ENCODE measurements around the gene MRPL49. TPM values are rescaled to one million over a fixed set of nuclear protein-coding genes. Genes with fewer than 3 reads are reported as not detected.

MRPL49 gene
- total and polyA plus RNA-seq, 2 donors (not counting 3 experiments of a cell fraction or from before 2014, with no cell fraction given): 49.7 to 90.4 TPM

- Histone ChIP-seq H3K27me3 (ENCODE audit: control insufficient read depth in 2 of 2, insufficient read depth in 2 of 2, low read length in 2 of 2) (peaks cover 0 to 9% of the 10 kb centered on the region in 2 experiments), H3K9ac (replicated peaks; ENCODE audit: extremely low read depth, insufficient read depth, low read length) (no peak overlapping the region), H3K9me1 (replicated peaks; ENCODE audit: control insufficient read depth, extremely low read depth, insufficient read depth, low read length) (no peaks in the 10 kb centered on the region), H3K79me2 (ENCODE audit: control insufficient read depth, insufficient read depth, low read length) (peaks cover 14% of the 10 kb centered on the region), H3K27ac (ENCODE audit: insufficient read depth, low read depth, low read length) (no peak overlapping the region), H4K20me1 (replicated peaks; ENCODE audit: control insufficient read depth, extremely low read depth, insufficient read depth, low read length) (no peaks in the 10 kb centered on the region), H3K4me1 (ENCODE audit: control insufficient read depth, extremely low read depth, insufficient read depth, low read length) (peaks cover 12% of the 10 kb centered on the region), H3K36me3 (ENCODE audit: control insufficient read depth in 2 of 2, extremely low read depth in 1 of 2, insufficient read depth in 2 of 2, low read length in 2 of 2) (peaks cover 0 to 16% of the 10 kb centered on the region in 2 experiments), H3K9me3 (replicated peaks; ENCODE audit: control insufficient read depth, insufficient read depth, low read length) (no peaks in the 10 kb centered on the region), H3K4me2 (ENCODE audit: insufficient read depth, low read length) (peak overlapping the region; percentile 62), H3K4me3 (replicated peaks in 1 of 3; ENCODE audit: insufficient read depth in 1 of 3, low read depth in 1 of 3, low read length in 3 of 3) (peak overlapping the region in 2 of 3 experiments; percentile 51 to 62), H2AFZ (ENCODE audit: low read depth, low read length) (peak overlapping the region; percentile 42)
- no TSS peak for BruUV-seq (replicated peaks)
- dilution Hi-C loops (cut with MboI; ENCODE audit: extremely low pct_ligation_motif_present, low sequenced_read_pairs): no loop called here
- no peak for TF ChIP-seq JUN (IDR thresholded peaks at IDR 0.05; ENCODE audit: borderline replicate concordance, insufficient read depth, insufficient read length, low read depth)
- no peak for TF ChIP-seq FOS (IDR thresholded peaks at IDR 0.05; ENCODE audit: borderline replicate concordance, insufficient read depth, low read length)
- FAIRE-seq (peak; percentile 21), DNase-seq (ENCODE audit: low read depth, low spot score) (no peak)
- CTCF ChIA-PET: interaction anchor here (0.9 to 4.0 kb wide), 10 partner anchors 9 to 180 kb away, joined by 3 to 27 read pairs (median 4); partner anchors contain the start of genes CAPN1 and TM7SF2
- intact Hi-C loops (cut with micrococcal nuclease): loop anchor here (1.0 kb wide), 1 partner anchor 13 kb away; the partner anchor contains the start of genes FAU and MRPL49
- POLR2A ChIA-PET: interaction anchor here (0.9 to 1.4 kb wide), 2 partner anchors 14 to 18 kb away, joined by 3 to 7 read pairs; partner anchors contain the start of genes FAU, MRPL49 and ZNHIT2
Observed at GRCh38 chr11:65135633-65136145, 13.6 kb downstream of the MRPL49 start.

GRCh38 chr11:65136515-65137096, 14.5 kb downstream of the MRPL49 start:
- Histone ChIP-seq H3K27me3 (ENCODE audit: control insufficient read depth in 2 of 2, insufficient read depth in 2 of 2, low read length in 2 of 2) (peaks cover 3 to 18% of the 10 kb centered on the region in 2 experiments), H3K4me3 (replicated peaks in 1 of 3; ENCODE audit: insufficient read depth in 1 of 3, low read depth in 1 of 3, low read length in 3 of 3) (no peak overlapping the region), H3K36me3 (ENCODE audit: control insufficient read depth in 2 of 2, extremely low read depth in 1 of 2, insufficient read depth in 2 of 2, low read length in 2 of 2) (peaks cover 0 to 8% of the 10 kb centered on the region in 2 experiments), H2AFZ (ENCODE audit: low read depth, low read length) (no peak overlapping the region), H3K4me2 (ENCODE audit: insufficient read depth, low read length) (no peak overlapping the region), H3K4me1 (ENCODE audit: control insufficient read depth, extremely low read depth, insufficient read depth, low read length) (peaks cover 12% of the 10 kb centered on the region), H3K9me1 (replicated peaks; ENCODE audit: control insufficient read depth, extremely low read depth, insufficient read depth, low read length) (no peaks in the 10 kb centered on the region), H3K9ac (replicated peaks; ENCODE audit: extremely low read depth, insufficient read depth, low read length) (no peak overlapping the region), H4K20me1 (replicated peaks; ENCODE audit: control insufficient read depth, extremely low read depth, insufficient read depth, low read length) (no peaks in the 10 kb centered on the region), H3K27ac (ENCODE audit: insufficient read depth, low read depth, low read length) (no peak overlapping the region), H3K79me2 (ENCODE audit: control insufficient read depth, insufficient read depth, low read length) (peaks cover 14% of the 10 kb centered on the region), H3K9me3 (replicated peaks; ENCODE audit: control insufficient read depth, insufficient read depth, low read length) (no peaks in the 10 kb centered on the region)
- TF ChIP-seq EZH2 (IDR thresholded peaks at IDR 0.05; ENCODE audit: borderline replicate concordance, low read depth, low read length, severe bottlenecking): no peak
- no peak for TF ChIP-seq CTCF (IDR thresholded peaks at IDR 0.05; ENCODE audit: extremely low read depth in 1 of 2, insufficient read depth in 1 of 2, low read depth in 1 of 2, low read length in 2 of 2)
- no peak for TF ChIP-seq MAX (IDR thresholded peaks at IDR 0.05; ENCODE audit: insufficient read depth, insufficient read length)
- TF ChIP-seq POLR2A (IDR thresholded peaks at IDR 0.05; ENCODE audit: low read depth, low read length): no peak
- TF ChIP-seq FOS (IDR thresholded peaks at IDR 0.05; ENCODE audit: borderline replicate concordance, insufficient read depth, low read length): no peak
- no peak for TF ChIP-seq GATA2 (IDR thresholded peaks at IDR 0.05; ENCODE audit: insufficient read depth, insufficient read length, low read depth, low read length)
- TF ChIP-seq JUN (IDR thresholded peaks at IDR 0.05; ENCODE audit: borderline replicate concordance, insufficient read depth, insufficient read length, low read depth): no peak
- no peak for TF ChIP-seq POLR2AphosphoS5 (IDR thresholded peaks at IDR 0.05; ENCODE audit: insufficient read depth, low read depth, low read length)
- no peak for TF ChIP-seq MYC (IDR thresholded peaks at IDR 0.05; ENCODE audit: low read depth, low read length)
- DNase-seq (ENCODE audit: low read depth, low spot score) (no peak), FAIRE-seq (no peak)
- no TSS peak for BruUV-seq (replicated peaks)
- ChIA-PET POLR2A (no interaction called here), CTCF (interaction anchor here (4.0 kb wide), 1 partner anchor 45 kb away, joined by 27 read pairs; the partner anchor contains the start of gene CAPN1)
- intact Hi-C loops (cut with micrococcal nuclease) (no loop called here), dilution Hi-C loops (cut with MboI; ENCODE audit: extremely low pct_ligation_motif_present, low sequenced_read_pairs) (no loop called here)
